Measurements from ENCODE around the gene IFNA14.
"Not testable (repeated sequence)": the region's sequence is repeated elsewhere in the genome, so short reads cannot be mapped to it uniquely, and the experiment has no call there.

- TF ChIP-seq CTCF (IDR thresholded peaks at IDR 0.05; ENCODE audit: insufficient read depth, low read length), result peak; percentile 11
- TF ChIP-seq GABPA (IDR thresholded peaks at IDR 0.05; ENCODE audit: low read depth); SPI1 (IDR thresholded peaks at IDR 0.05; ENCODE audit: borderline replicate concordance, low read depth); POLR2AphosphoS5 (IDR thresholded peaks at IDR 0.05; ENCODE audit: low read depth); REST (IDR thresholded peaks at IDR 0.05; ENCODE audit: insufficient replicate concordance, low read depth): not testable (repeated sequence)
These were observed 4.1 kb downstream of the IFNA14 start for GRCh38 chr9:21235468-21236359.
